AG09319 (cell line): ENCODE data around the gene USP35.

Source experiments
- DNase-seq: peaks from one replicate; pipeline ENCODE4 v3.0.0-alpha.2; 2010; ENCODE audit warnings: low read depth; ENCODE audit errors: extremely low read depth
- CTCF ChIP-seq: IDR thresholded peaks from 2 replicates; pipeline ENCODE4 v1.5.1; 2011; ENCODE audit warnings: low read depth, mild to moderate bottlenecking, inconsistent platforms, low read length, moderate library complexity

Gene USP35

GRCh38 chr11:78187366-78188285 lies 1.1 kb upstream of the USP35 start:
- DNase-seq, result no peak
- no peak for TF ChIP-seq CTCF

- no peak for TF ChIP-seq CTCF
- no peak for DNase-seq
Measured at GRCh38 chr11:78189174-78189724, 530 bp downstream of the USP35 start.

GRCh38 chr11:78189851-78190250 lies 1.1 kb downstream of the USP35 start:
- DNase-seq, result no peak
- TF ChIP-seq CTCF, result no peak

- no peak for TF ChIP-seq CTCF
- no peak for DNase-seq
Measured at GRCh38 chr11:78190374-78190773, 1.7 kb downstream of the USP35 start.

- no peak for TF ChIP-seq CTCF
- DNase-seq, result no peak
Measured at GRCh38 chr11:78190871-78191538, 2.3 kb downstream of the USP35 start.

GRCh38 chr11:78192223-78192719 lies 3.6 kb downstream of the USP35 start:
- DNase-seq, result no peak
- TF ChIP-seq CTCF, result no peak
